Keratinocyte (primary cell): ENCODE data around the gene ZSWIM7.
A peak's percentile ranks its signal among the peaks of the same experiment; 100 is the strongest.

Experiments used
- CTCF ChIP-seq, 3 experiments: IDR thresholded peaks in 1 of 3; conservative IDR thresholded peaks in 1 of 3; optimal IDR thresholded peaks in 1 of 3; 2 replicates in 2 of 3; 3 replicates in 1 of 3; pipeline versions ENCODE3 to v1.5.1; 2011; ENCODE audit warnings: low read length in 3 of 3, mild to moderate bottlenecking in 3 of 3, moderate library complexity in 2 of 3, control low read depth in 1 of 3, inconsistent platforms in 1 of 3; ENCODE audit not compliant: insufficient read depth in 2 of 3; ENCODE audit errors: extremely low read depth in 1 of 3
- EZH2 ChIP-seq: IDR thresholded peaks from one replicate; pipeline ENCODE4 v1.6.1; 2012; ENCODE audit warnings: inconsistent platforms, mild to moderate bottlenecking, low read length, moderate library complexity

DNA sequence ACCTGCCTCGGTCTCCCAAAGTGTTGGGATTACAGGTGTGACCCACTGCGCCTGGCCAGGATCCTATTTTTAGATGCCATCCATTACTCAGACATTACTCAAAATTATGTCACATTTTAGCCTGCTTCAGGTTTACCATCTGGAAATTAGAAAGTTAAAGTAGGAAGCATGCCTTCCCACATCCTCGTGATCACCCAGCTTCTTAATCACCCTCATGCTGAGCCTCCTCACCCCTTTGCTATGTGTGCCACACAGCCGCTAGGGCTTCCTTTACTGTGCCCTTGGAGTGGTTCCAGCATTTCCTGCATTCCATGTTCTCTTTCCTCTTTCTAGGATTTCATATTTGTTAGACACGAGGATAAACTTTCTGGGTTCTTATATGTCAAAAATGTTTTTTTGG, 45.3 kb downstream of the ZSWIM7 start:
- TF ChIP-seq EZH2 = no peak
- TF ChIP-seq CTCF (optimal IDR thresholded peaks at IDR 0.05 in 1 of 3, IDR thresholded peaks at IDR 0.05 in 1 of 3, conservative IDR thresholded peaks at IDR 0.05 in 1 of 3; ENCODE audit: extremely low read depth in 1 of 3, insufficient read depth in 2 of 3, low read length in 3 of 3) = peak in 1 of 3 experiments; percentile 20
